ENCODE results near the gene RADIL.

GRCh38 chr7:4766666-4767519, 116.6 kb downstream of the RADIL start:
- peak; percentile 35 for TF ChIP-seq EP300 (IDR thresholded peaks at IDR 0.05; ENCODE audit: low read depth)
- TF ChIP-seq POLR2A (IDR thresholded peaks at IDR 0.05), result no peak
- TF ChIP-seq CTCF (IDR thresholded peaks at IDR 0.05), result no peak
- TF ChIP-seq POLR2AphosphoS5 (IDR thresholded peaks at IDR 0.05), result peak; percentile 28 to 61 (median 33)
